GM21381 (cell line): ENCODE measurements around the gene TMEM81.

Experiments used
- ATAC-seq: cut with Tn5 transposase; IDR thresholded peaks from one replicate; pipeline ENCODE4 v1.9.1; 2021; ENCODE audit warnings: mild to moderate bottlenecking, moderate library complexity; ENCODE audit not compliant: unreplicated experiment

Gene TMEM81

DNA sequence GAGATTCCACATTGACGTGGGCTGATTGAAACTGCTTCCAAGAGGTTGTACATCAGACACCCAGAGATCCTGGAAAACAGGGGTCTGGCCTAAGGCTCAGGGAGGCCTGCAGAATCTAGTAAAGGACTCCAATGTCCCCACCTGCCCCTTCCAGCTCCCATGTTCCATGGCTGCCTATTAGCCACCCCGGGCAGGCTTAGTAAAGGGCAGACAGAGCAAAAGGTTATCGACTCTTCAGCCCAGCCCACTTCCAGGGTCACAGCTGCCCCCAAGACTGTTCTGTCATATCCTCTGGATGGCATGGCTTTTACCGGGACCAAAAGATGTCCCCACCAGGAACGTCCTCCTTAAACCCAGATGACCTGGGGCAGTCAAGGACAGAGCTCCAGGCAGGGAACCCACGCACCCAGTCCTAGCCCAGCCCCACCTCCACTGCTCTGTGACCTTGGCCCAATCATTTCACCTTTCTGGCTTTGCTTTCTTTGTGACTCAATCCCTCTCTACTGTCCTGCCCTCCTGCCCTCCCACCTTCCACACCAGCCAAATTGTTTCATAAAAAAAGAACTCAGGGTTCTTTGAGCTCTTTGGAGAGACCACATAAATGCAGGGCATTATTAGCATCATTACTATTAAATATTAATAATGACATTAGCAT lies 46.0 kb downstream of the TMEM81 start:
- ATAC-seq, result no peak

DNA sequence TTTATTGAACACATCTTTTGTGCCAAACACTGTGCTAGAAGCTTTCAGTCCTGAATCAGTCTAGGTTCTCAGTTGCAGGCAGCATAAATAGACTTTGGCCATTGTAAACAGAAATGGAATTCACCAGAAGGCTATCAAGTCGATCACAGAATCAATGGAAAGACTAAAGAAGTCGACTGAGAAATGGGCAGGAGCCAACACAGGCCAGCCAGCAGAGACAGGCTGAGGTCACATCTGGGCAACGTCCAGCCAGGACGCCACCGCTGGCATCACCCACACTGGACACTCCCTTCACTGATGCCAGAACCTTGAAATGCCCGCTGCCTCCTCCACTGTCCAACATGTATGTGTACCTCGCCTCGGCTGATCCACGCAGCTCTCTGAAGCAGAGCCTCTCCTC lies 46.7 kb downstream of the TMEM81 start:
- no peak for ATAC-seq
